Tibial nerve (tissue), 4 donors: ENCODE data around the gene CCL23.

Experiments used
- CTCF ChIP-seq, 5 experiments: fragments of 200-600 bp in 3 of 5; fragments of 450-650 bp in 2 of 5; sonication (generic) in 3 of 5; IDR thresholded peaks; one replicate each; pipeline ENCODE4 v1.5.1; 2016 to 2019; ENCODE audit warnings: antibody characterized with exemption in 5 of 5, mild to moderate bottlenecking in 3 of 5, moderate library complexity in 2 of 5
- EP300 ChIP-seq, 2 donors: sonication (generic); formaldehyde crosslinking; IDR thresholded peaks; one replicate each; pipeline ENCODE4 v1.6.1; 2017; ENCODE audit warnings: antibody characterized with exemption in 2 of 2, mild to moderate bottlenecking in 1 of 2

GRCh38 chr17:36014946-36015345 is 2.8 kb downstream of the CCL23 start:
- no peak for TF ChIP-seq CTCF (IDR thresholded peaks at IDR 0.05)
- TF ChIP-seq EP300 (IDR thresholded peaks at IDR 0.05) = no peak
